Osteocyte (in vitro differentiated cells): ENCODE measurements around the gene TARBP1. TPM values are rescaled to one million over a fixed set of nuclear protein-coding genes. Genes with fewer than 3 reads are reported as not detected.

Experiments used
- DNase-seq: peaks from one replicate; pipeline ENCODE4 v3.0.0; 2021; ENCODE audit warnings: mixed read lengths; ENCODE audit not compliant: unreplicated experiment; ENCODE audit errors: extremely low spot score
- H3K27ac Mint-ChIP-seq: one replicate; pipeline ENCODE4 v1.8.0; 2021; ENCODE audit warnings: mild to moderate bottlenecking, mixed read lengths; ENCODE audit not compliant: unreplicated experiment
- H3K27me3 Mint-ChIP-seq: one replicate; pipeline ENCODE4 v1.8.0; 2021; ENCODE audit warnings: mixed read lengths; ENCODE audit not compliant: unreplicated experiment
- H3K36me3 Mint-ChIP-seq: one replicate; pipeline ENCODE4 v1.8.0; 2021; ENCODE audit warnings: mixed read lengths; ENCODE audit not compliant: unreplicated experiment
- H3K4me1 Mint-ChIP-seq: one replicate; pipeline ENCODE4 v1.8.0; 2021; ENCODE audit warnings: mixed read lengths; ENCODE audit not compliant: unreplicated experiment
- H3K4me3 Mint-ChIP-seq: one replicate; pipeline ENCODE4 v1.8.0; 2021; ENCODE audit warnings: mild to moderate bottlenecking, moderate library complexity, mixed read lengths; ENCODE audit not compliant: unreplicated experiment
- H3K9me3 Mint-ChIP-seq: one replicate; pipeline ENCODE4 v1.8.0; 2021; ENCODE audit warnings: mixed read lengths; ENCODE audit not compliant: unreplicated experiment
- total RNA-seq: library from RNA; stranded (reverse); gene quantifications from 2 replicates; pipeline ENCODE4 v1.2.1, GENCODE V29; 2021
- TF ChIP-seq, protein P1 (sequence below): fragments of 200-600 bp; sonication (generic); IDR thresholded peaks from 2 replicates; pipeline ENCODE4 v1.5.0; 2021; ENCODE audit warnings: antibody characterized with exemption, mild to moderate bottlenecking, moderate library complexity

Gene TARBP1
- total RNA-seq, 1 donor from 2014 or later: 19.0 TPM

- H3K4me1 Mint-ChIP-seq: no peaks in the 10 kb centered on the region
- DNase-seq: no peak
- no peaks in the 10 kb centered on the region for H3K9me3 Mint-ChIP-seq
- no peak overlapping the region for H3K4me3 Mint-ChIP-seq
- no peaks in the 10 kb centered on the region for H3K27me3 Mint-ChIP-seq
- TF ChIP-seq, protein P1, sequence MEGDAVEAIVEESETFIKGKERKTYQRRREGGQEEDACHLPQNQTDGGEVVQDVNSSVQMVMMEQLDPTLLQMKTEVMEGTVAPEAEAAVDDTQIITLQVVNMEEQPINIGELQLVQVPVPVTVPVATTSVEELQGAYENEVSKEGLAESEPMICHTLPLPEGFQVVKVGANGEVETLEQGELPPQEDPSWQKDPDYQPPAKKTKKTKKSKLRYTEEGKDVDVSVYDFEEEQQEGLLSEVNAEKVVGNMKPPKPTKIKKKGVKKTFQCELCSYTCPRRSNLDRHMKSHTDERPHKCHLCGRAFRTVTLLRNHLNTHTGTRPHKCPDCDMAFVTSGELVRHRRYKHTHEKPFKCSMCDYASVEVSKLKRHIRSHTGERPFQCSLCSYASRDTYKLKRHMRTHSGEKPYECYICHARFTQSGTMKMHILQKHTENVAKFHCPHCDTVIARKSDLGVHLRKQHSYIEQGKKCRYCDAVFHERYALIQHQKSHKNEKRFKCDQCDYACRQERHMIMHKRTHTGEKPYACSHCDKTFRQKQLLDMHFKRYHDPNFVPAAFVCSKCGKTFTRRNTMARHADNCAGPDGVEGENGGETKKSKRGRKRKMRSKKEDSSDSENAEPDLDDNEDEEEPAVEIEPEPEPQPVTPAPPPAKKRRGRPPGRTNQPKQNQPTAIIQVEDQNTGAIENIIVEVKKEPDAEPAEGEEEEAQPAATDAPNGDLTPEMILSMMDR: no peak
- H3K27ac Mint-ChIP-seq: no peak overlapping the region
- peaks cover 13% of the 10 kb centered on the region for H3K36me3 Mint-ChIP-seq
These were observed 65.0 kb downstream of the TARBP1 start for GRCh38 chr1:234413990-234414389.

DNA sequence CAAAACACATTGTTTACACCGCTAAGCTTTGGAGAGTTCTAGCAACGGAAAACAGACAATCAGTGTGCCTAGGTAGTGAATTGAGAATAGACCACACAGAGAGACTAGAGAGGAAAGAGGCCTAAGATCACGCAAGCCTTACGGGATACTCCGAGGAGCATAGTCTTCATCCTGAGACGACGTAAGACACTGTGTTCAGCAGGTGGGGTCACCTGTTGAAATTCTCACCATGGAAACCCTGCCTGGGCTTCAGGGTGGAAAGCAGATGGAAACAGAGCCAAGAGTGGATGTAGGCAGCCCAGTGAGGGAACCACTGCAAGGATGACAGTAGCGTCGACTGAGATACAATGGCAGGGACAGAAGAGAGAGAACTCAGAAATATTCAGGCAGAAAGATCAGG is 65.5 kb downstream of the TARBP1 start:
- H3K9me3 Mint-ChIP-seq: no peaks in the 10 kb centered on the region
- peaks cover 15% of the 10 kb centered on the region for H3K36me3 Mint-ChIP-seq
- TF ChIP-seq, protein P1: no peak
- H3K27me3 Mint-ChIP-seq: no peaks in the 10 kb centered on the region
- DNase-seq: no peak
- H3K27ac Mint-ChIP-seq: no peak overlapping the region
- H3K4me3 Mint-ChIP-seq: no peak overlapping the region
- H3K4me1 Mint-ChIP-seq: no peaks in the 10 kb centered on the region

DNA sequence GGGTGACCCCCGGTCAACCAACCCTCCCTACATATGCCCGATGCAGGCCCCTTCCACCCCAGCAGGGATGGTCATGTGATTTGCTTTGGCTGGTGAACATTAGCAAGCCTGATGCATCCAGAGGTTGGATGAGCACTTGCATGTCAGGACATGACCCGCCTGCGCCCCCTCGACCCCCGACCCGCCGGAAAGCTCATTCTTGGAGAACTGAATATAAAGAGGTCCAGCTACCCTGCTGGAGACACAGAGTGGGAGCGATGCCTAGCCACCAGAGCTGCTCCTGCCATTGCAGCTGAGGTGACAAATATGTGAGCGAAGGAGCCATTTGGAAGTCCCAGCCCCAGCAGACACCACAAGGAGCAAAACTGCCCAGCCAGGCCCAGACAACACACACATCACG is 66.1 kb downstream of the TARBP1 start:
- Mint-ChIP-seq H3K4me3 (no peak overlapping the region), H3K4me1 (no peaks in the 10 kb centered on the region), H3K9me3 (no peaks in the 10 kb centered on the region), H3K27me3 (no peaks in the 10 kb centered on the region), H3K36me3 (peaks cover 12% of the 10 kb centered on the region), H3K27ac (no peak overlapping the region)
- TF ChIP-seq, protein P1: no peak
- no peak for DNase-seq

DNA sequence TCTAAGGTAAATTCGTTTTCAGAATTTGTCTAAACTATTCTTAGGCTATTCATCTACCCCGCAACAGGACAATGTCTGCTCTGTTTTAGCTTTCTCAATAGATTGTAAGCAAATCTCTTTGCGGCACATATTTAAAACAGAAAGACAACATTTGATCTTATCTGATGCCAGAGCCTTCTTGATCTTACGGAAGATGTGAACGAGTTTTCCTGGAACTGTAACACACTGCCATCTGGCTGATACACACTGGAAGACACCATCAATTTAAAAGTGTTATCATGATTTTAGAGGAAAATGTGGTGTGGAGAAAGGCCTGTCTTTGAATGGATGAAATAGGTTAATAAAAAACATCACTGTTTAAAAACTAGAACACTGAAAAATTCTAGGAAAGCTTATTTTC is 69.7 kb downstream of the TARBP1 start:
- H3K4me3 Mint-ChIP-seq: no peak overlapping the region
- no peaks in the 10 kb centered on the region for H3K9me3 Mint-ChIP-seq
- no peak for DNase-seq
- no peak overlapping the region for H3K27ac Mint-ChIP-seq
- TF ChIP-seq, protein P1: no peak
- no peaks in the 10 kb centered on the region for H3K27me3 Mint-ChIP-seq
- H3K36me3 Mint-ChIP-seq: peaks cover 8% of the 10 kb centered on the region
- H3K4me1 Mint-ChIP-seq: no peaks in the 10 kb centered on the region

DNA sequence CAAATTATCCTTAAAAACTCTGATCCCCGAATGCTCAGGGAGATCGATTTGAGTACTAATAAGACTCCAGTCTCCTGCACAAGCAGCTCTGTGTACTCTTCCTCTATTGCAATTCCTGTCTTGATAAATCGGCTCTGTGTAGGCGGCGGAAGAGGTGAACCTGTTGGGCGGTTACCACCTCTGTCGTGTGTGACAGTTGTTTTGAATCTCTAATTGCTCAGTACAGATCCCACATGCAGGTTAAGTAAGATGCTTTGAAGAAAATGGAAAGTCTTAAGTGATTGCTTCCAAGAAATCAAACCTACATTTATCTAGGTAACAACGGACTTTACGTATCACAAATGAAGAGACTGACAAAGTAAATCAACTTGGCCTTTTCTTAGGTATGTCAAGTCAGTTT is 70.2 kb downstream of the TARBP1 start:
- no peaks in the 10 kb centered on the region for H3K4me1 Mint-ChIP-seq
- H3K36me3 Mint-ChIP-seq: peaks cover 8% of the 10 kb centered on the region
- TF ChIP-seq, protein P1: no peak
- no peak overlapping the region for H3K27ac Mint-ChIP-seq
- no peaks in the 10 kb centered on the region for H3K27me3 Mint-ChIP-seq
- no peak for DNase-seq
- H3K4me3 Mint-ChIP-seq: no peak overlapping the region
- no peaks in the 10 kb centered on the region for H3K9me3 Mint-ChIP-seq
